Pulmonary artery endothelial cell (primary cell): ENCODE data around the gene GPSM1. TPM values are rescaled to one million over a fixed set of nuclear protein-coding genes. Genes with fewer than 3 reads are reported as not detected.

Source experiments
- DNase-seq: peaks from one replicate; pipeline ENCODE4 v3.0.0-alpha.2; 2011; ENCODE audit warnings: low read depth, low spot score
- total RNA-seq: library from RNA; depleted of rRNA; stranded (reverse); fragments of >200 nt; gene quantifications from 2 replicates; pipeline ENCODE4 v1.2.3, GENCODE V29; 2014

The GPSM1 gene
- total RNA-seq, 1 donor from 2014 or later: 32.1 TPM

DNA sequence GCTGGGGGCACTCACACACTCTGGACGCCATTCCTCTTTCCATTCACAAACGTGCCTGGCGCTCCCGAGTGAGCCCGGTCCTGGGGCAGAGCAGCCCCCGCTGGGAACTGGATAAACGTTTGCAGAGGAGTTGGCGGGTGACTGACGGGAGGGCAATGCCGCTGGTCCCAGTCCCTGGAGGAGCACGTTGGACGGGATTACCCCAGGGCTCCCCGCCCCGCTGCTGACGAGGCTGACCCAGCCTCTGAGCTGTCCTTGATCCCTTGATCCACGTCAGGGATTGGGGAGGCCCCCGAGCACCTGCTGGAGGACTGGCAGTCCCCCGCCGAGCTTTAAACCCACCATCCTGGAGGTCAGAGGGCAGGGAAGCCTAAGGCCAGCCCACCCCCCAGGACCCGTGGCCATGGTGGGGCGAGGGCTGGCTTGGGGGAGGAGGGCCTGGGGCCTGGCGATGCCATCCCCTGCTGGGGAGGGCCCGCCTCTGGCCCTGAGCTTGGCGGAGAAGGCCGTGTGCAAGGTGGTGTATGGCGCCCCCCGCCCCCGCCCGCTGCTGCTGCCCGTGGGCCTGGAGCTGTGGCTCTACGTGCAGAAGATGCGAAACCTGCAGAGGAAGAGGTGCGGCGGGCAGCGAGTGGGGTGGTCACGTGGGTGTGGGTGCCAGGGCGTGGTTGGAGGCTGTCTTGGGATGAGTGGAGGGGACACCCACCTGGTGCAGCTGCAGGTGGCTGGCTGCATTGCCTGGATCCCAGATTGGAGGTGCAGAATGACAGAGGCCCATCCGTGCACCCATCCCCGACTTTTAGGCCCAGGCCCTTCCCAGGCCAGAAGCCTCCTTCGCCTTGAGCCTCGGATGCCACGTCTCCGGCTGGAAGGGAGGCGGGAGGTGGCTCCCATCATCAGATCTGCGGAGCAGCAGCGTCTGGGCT is 4.5 kb downstream of the GPSM1 start:
- DNase-seq: no peak

DNA sequence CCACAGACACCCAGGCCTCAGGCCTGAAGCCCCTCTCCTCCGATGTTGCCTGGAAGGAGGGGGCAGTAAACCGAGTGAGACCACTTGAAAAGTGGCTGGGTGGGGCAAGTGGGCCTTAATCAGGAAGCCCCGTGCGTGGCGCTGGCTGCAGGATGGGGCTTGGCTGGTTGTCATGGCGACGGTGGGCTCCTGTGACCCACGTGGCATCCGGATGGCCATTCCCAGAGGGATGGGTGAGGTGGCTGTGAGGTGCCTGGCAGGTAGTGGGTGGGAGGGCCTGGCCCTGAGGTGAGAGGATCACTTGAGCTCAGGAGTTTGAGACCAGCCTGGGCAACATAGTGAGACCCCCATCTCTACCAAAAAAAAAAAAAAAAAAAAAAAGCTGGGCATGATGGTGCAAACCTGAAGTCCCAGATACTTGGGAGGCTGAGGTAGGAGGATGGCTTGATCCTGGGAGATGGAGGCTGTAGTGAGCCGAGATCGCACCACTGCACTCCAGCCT is 5.2 kb downstream of the GPSM1 start:
- no peak for DNase-seq

DNA sequence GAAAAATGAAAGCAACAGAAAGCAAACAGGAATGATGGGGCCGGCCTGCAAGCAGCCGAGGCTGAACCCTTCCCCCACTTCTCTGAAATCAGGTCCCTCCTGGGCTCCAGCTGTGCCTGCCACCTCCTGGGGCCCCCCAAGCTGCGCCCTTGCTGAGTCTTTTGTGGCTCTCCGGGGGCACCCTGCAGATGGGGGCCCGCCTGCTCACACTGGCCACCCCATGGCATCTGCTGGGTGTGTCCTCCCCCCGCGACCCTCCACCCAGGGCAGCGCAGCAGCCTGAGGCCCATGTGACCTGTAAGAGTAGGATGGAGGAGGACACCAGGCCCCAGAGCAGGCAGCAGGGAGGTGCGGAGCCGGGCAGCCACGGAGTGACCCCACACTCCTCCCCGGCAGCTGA is 5.7 kb downstream of the GPSM1 start:
- no peak for DNase-seq

DNA sequence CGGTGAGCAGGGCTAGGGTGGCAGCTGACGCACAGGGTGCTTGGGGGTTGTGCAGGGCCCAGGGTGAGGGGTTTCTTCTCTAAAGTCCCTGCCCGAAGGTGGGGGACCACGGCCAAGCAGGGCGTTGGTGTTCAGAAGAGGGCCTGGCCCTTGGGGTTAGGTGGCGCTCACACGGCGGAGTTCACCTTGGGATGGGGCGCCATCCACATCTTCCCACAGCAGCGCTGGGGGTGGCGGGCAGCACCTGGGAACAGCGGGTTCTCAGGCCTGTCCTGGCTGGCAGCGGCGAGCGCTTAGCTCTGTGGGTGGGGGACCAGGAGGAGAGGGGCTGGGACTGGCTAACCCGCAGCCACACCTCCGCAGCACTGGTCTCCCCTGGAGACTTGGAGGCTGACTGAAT is 6.1 kb downstream of the GPSM1 start:
- no peak for DNase-seq

DNA sequence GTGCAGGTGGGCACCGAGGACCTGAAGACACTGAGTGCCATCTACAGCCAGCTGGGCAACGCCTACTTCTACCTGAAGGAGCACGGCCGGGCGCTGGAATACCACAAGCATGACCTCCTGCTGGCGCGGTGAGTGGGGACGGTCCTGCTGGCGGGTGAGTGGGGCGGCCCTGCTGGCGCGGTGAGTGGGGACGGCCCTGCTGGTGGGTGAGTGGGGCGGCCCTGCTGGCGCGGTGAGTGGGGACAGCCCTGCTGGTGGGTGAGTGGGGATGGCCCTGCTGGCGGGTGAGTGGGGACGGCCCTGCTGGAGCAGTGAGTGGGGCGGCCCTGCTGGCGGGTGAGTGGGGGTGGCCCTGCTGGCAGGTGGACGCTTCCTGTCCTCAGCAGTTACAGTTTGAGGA is 7.2 kb downstream of the GPSM1 start:
- no peak for DNase-seq

DNA sequence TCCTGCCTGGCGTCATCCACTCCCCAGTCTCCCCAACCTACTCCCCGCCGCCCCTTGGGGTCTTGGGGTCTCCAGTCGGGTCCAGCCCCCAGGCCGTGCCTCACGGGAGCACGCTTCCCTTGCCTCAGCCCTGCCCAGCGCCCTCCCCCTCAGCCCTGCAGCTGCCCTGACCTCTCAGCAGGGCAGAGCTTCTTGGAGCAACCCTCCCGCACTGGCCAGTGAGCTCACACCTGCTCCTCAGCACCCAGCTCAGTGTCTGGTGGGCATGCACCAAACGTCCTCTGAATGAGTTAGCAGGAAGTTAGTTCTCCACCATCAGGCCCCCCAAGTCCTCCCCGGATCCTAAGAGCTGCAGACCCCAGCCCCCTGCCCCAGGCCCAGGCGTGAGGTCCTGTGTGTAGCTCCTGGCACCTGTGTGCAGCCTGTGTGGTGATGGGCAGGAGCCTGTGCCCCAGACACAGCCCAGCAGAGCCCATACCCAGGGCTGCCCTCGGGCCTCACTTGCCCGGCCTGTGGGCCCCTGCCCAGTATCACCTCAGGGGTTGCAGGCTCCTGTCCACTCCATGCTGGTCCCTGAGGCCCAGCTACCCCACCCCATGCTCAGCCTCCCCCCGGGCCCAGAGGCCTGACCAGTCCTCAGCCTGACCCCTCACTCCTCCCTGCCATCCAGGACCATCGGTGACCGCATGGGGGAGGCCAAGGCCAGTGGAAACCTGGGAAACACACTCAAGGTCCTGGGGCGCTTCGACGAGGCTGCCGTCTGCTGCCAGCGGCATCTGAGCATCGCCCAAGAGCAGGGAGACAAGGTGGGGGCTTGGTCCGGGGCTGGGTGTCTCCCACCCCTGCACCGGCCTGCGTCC is 8.2 kb downstream of the GPSM1 start:
- no peak for DNase-seq

DNA sequence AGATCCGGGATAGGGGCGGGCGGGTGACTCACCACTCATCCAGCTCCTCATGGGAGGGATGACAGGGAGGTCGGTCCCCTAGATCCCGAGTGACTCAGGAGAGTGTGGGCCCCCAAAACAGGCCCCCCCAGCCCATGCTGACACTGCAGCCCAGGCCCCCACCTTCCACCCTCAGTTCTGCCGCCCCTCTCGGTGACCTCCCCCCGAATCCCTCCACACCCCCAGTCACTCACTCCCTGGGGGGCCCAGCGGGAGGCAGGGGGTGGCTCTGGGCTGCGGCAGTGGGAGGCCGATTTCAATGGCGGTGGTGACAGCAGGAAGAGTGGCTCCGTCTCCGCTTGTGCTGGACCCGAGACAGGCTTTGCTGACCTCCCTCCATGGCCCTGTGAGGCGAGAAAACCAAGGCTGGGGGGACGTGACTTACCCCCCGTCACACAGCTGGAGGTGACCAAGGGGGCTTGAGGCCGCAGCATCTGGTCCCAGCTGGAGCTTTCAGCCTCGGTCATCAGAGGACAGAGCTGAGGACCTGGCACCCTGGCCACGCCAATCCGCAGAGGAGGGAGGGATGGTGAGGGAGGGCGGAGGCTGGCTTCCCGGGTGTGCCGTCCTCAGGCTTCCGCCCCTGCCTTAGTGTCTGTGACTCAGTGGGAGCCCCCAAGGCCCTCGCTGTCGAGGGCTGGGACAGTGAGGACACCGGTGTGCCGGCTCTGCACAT is 9.0 kb downstream of the GPSM1 start:
- DNase-seq: no peak

DNA sequence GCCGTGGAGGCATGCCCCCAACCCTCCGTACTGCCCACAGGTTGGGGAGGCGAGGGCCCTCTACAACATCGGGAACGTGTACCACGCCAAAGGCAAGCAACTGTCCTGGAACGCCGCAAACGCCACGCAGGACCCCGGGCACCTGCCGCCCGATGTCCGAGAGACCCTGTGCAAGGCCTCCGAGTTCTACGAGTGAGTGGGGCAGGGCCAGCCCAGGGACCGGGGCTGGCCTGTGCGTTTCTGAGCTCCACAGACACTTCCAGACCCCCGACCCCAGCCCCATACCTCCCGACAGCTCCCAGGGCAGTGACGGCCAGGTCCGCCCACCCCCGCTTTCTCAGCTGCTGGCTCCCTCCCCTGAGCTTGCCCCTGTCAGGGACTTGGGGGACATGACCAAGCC is 9.5 kb downstream of the GPSM1 start:
- DNase-seq: no peak

DNA sequence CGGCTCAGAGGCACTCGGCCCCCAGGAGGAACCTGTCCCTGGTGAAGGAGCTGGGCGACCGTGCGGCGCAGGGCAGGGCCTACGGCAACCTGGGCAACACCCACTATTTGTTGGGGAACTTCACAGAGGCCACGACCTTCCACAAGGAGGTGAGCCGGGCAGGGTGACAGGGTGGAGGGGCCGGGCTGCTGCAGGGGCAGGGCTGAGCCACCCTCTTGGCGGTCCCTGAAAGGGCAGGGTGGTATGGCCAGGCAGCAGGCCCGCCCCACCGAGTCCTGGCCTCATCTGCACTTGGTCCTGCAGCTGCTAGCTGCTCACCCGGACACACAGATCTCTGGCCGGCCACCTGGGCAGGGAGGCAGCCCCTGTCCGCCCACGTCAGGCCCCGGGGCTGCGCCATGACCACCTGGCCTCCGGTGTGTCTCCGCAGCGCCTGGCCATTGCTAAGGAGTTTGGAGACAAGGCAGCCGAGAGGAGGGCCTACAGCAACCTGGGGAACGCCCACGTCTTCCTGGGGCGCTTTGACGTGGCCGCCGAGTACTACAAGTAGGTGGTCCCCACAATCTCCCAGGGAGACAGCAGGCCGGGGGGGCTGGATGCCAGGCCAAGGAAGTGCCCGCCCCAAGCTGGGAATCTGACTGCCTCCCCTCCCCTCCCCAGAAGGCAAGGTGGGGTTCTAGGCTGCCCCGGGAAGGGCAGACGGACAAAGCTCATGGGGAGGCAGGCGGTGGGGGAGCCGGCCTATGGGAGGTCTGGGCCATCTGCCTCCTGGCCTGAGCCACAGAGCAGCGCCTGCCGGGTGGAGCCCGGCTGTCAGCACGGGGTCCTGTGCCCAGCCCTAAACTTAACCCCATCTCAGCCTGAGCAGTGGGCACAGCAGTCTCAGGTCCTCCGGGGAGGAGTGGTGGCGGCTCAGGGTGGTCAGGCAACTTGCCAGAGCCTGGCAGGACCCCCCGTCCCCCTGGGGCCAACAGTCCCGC is 10.4 kb downstream of the GPSM1 start:
- no peak for DNase-seq

DNA sequence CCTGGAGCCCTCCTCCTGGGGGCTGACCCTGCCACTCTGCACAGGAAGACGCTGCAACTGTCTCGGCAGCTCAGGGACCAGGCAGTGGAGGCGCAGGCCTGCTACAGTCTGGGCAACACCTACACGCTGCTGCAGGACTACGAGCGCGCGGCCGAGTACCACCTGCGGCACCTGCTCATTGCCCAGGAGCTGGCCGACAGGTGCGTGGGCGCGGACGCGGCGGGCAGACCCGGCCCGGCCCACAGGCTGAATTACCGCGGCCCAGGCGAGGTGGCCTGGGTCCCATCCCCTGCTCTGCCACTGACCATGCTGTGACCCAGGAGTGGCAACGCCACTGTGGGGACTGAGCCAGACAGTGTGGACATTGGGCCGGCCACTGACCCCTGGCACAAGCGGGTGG is 11.2 kb downstream of the GPSM1 start:
- no peak for DNase-seq

DNA sequence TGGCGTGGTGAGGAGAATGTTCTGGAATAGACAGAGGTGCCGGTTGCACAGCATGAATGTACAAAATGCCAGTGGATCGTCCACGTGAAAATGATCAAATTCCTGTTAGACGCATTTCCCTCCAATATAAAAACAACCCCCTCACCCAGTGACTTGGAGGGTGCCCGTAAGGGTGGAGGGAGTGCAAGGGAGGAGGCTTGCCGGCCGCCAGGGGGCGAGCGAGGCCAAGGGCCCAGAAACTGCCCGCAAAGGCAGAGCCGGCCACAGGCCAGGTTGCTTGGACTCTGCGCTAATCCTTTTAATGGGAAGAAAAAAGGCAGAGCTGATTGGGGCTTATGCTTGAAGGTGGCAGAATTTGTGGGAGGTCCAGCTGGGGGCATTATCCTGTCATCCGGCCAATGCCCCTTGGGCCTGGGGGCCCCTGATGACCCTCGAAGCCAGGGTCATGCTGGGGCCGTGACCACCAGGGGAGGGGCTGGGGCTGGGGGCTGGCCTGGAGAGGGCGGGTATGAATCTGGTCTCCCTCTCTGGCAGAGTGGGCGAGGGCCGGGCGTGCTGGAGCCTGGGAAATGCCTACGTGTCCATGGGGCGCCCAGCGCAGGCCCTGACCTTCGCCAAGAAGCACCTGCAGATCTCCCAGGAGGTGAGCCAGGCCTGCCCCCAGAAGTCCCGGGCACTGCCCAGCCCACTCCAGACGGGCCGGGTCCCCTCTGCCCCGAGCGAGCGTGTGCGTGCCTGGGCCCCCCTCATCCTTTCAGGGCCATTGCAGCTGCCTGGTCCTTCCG is 12.0 kb downstream of the GPSM1 start:
- peak; percentile 29 for DNase-seq

DNA sequence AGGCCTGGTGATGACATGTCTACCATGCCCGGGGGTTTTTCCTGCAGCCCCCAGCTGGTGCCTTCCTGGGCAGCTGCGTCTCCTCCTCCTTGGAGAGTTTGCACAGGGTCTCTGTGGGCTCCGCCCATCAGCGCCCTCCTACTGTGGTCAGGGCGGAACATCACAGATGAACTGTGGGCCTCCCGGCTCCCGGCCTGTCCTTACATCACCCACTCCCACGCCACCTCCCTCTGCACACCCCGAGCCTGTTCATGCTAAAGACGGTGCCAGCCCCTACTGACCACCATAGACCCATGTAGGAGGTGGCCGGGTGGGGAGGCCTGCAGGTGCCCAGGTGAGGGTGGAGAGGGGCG is 12.6 kb downstream of the GPSM1 start:
- DNase-seq: no peak

DNA sequence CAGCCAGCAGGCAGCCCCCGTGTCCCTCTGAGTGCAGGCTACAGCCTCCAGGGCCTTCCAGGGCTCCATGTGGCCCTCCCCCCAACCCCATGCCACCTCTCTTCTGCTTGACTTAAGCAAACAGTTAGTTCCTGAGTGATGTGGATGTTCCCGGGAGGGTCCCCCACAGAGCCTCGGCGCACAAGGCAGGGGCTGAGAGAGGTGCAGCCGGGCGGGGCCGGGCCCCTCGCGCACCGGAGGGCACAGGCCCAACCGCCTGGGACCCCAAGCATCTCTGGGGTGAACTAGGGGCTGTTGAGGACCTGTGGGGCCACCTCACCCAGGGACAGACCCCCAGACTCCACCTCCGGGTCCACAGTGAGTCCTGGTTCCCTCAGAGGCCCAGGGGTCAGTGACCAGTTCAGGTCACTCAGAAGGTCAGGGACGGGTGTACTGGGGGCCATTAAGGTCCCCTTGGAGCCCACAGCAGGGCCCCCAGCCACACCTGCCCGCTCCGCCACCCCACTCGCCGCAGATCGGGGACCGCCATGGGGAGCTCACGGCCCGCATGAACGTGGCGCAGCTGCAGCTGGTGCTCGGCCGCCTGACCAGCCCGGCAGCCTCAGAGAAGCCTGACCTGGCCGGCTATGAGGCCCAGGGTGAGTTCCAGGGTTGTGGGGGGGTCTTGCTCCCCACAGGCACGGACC is 13.2 kb downstream of the GPSM1 start:
- DNase-seq: no peak

DNA sequence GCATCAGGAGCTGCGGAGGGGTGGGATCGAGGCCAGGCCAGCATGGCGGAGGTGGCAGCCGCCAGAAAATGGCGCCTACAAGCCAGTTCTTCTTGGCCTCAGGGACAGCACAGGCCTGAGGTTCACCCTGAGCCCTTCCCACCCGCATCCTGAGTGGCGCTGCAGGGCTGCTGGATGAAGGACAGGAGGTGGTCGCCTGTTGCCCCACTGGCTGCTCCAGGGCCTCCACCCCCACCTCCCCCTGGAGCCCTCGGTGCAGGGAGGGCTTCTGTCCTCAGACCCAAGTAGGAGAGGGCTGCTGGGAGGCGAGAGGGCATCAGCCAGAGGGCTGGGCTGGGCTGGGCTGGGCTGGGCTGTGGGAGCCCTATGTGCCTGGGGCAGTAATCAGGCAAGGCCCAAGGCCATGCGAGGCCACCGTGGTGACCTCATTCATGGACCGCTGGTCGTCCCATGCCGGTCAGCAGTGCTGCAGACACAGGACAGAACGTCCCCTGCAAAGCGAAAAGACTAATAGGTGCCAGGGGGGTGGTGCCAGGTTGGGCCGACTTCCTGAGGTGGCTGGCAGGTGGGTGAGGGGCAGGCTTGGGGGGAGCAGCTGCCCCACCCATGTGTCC is 13.8 kb downstream of the GPSM1 start:
- DNase-seq: no peak

DNA sequence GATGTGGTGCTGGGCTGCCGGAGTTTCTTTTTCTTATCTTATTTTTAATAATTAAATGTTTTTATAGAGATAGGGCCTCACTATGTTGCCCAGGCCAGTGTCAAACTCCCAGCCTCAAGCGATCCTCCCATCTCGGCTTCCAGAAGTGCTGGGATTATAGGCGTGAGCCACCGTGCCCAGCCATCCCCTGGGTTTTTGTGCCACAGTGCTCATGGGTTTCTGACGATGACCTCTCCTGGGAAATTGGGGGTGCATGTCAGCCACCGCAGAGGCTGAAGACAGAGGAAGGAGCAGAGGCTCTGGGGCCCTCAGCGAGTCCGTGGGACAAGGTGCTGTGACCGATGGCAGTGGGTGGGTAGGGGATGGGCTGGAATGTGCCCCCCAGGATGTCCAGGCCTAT is 14.4 kb downstream of the GPSM1 start:
- no peak for DNase-seq

DNA sequence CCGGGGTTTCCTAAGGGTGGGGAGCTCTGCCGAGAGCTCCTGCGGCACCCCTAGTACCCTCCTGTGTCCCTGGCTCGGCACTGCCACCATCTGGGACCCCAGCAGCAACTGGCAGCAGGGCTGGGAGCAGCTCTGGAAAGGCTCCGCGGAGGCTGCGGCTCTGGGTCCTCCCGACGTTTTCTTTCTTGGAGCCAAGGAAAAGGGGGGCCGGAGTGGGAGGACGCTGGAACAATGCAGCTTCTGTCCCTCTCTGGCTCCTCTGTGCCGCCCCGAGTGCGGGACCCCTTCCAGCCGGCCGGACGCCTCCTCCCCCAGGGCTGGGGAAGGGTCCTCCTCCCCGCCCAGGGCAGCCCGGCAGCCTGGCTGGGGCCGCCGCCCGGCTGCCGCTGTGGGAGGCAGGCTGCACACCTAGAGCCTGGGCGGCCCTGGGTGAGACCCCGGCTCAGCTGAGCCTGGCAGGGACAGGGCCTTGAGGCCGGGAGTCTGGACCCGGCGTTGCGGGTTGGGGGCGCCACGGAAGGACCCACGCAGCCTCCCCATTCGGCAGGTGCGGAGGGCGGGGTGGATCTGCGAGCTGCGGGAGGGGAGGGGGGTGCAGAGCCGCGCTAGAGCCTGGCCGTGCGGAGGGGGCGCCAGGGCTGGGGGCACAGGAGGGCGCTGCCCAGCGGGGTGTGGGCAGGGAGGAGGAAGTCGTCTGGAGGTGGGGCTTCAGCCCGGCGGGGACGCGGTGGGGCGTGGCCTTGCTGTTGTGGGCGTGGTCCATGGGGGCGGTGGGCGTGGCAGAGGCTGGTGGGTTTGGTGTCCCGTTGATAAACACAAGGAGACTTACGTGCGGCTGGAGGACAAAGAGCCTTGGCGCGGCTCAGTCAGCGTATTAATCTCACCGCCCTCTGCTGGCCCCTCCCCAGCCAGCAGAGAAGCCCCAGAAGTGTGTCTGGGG is 15.1 kb downstream of the GPSM1 start:
- DNase-seq: peak; percentile 47

DNA sequence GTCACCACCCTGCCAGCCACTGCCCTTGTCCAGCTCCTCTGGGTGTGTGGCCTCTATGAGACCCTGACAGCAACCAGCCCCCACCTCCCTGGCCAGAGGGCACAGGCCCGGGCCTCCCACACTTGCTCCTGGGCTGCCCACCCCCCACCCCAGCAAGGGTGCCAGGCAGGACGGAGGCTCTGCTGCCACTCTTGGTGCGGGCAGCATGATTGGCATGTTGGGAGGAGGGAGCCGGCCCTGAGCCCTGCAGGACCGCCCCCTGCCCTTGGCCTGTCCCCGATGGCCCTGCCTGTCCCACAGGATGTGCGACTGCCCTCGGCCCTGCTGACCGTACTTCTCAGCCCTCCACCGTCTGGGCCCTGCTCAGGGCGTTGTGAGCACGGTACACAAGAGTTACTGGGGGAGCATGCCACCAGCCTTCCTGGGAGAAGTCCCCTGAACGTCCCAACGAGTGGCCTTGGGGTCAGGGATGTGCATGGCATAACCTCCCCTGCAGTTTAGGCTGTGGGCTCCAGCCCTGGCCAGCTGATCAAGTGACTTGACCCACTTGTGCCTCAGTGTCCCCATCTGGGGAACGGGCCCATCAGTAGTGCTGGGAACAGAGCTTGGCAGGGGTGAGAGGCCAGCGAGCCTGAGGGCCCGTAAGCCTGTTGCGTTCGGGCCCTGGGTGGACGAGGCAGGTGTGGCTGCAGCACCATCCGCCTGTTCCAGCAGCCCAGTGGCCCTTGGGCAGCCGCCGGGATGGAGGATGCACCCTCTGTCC is 16.0 kb downstream of the GPSM1 start:
- DNase-seq: no peak
